ENCODE measurements around the gene CD52. TPM values are rescaled to one million over a fixed set of nuclear protein-coding genes. Genes with fewer than 3 reads are reported as not detected.

The CD52 gene
- total RNA-seq, 2 experiments from 2014 or later: 951 to 971 TPM

GRCh38 chr1:26350343-26350700 is 32.6 kb downstream of the CD52 start:
- ATAC-seq: no peak
- no peak overlapping the region for H3K4me3 Mint-ChIP-seq
- H3K27ac Mint-ChIP-seq: no peak overlapping the region
- peaks cover 2% of the 10 kb centered on the region for H3K4me1 Mint-ChIP-seq
- DNase-seq: no peak
- no peaks in the 10 kb centered on the region for H3K36me3 Mint-ChIP-seq
- H3K27me3 Mint-ChIP-seq: no peaks in the 10 kb centered on the region
- CTCF ChIA-PET: interaction anchor here (2.1 kb wide), 1 partner anchor 14 kb away, joined by 9 read pairs; no protein-coding TSS in a partner anchor
- H3K9me3 Mint-ChIP-seq (ENCODE audit: low read depth): no peaks in the 10 kb centered on the region

GRCh38 chr1:26350701-26351589 is 33.2 kb downstream of the CD52 start:
- Mint-ChIP-seq H3K4me3 (no peak overlapping the region), H3K36me3 (no peaks in the 10 kb centered on the region)

GRCh38 chr1:26351590-26352337 is 34.0 kb downstream of the CD52 start:
- Mint-ChIP-seq H3K4me3 (no peak overlapping the region), H3K27me3 (no peaks in the 10 kb centered on the region), H3K4me1 (peaks cover 7% of the 10 kb centered on the region), H3K27ac (no peak overlapping the region), H3K36me3 (no peaks in the 10 kb centered on the region), H3K9me3 (ENCODE audit: low read depth) (no peaks in the 10 kb centered on the region)
- DNase-seq (no peak), ATAC-seq (no peak)
- CTCF ChIA-PET: interaction anchor here (1.2 kb wide), 1 partner anchor 12 kb away, joined by 4 read pairs; no protein-coding TSS in a partner anchor

More at GRCh38 chr1:26350701-26351589, 33.2 kb downstream of the CD52 start:
- DNase-seq (no peak), ATAC-seq (no peak)
- Mint-ChIP-seq H3K27me3 (no peaks in the 10 kb centered on the region), H3K4me1 (peaks cover 7% of the 10 kb centered on the region), H3K9me3 (ENCODE audit: low read depth) (no peaks in the 10 kb centered on the region), H3K27ac (no peak overlapping the region)
- CTCF ChIA-PET: interaction anchor here (2.1 kb wide), 1 partner anchor 13 kb away, joined by 9 read pairs; no protein-coding TSS in a partner anchor

- no peaks in the 10 kb centered on the region for H3K27me3 Mint-ChIP-seq
- CTCF ChIA-PET: interaction anchor here (1.2 kb wide), 1 partner anchor 11 kb away, joined by 4 read pairs; no protein-coding TSS in a partner anchor
- no peak for ATAC-seq
- DNase-seq: no peak
- H3K4me1 Mint-ChIP-seq: peaks cover 7% of the 10 kb centered on the region
- H3K4me3 Mint-ChIP-seq: no peak overlapping the region
- no peaks in the 10 kb centered on the region for H3K9me3 Mint-ChIP-seq (ENCODE audit: low read depth)
- no peaks in the 10 kb centered on the region for H3K36me3 Mint-ChIP-seq
- H3K27ac Mint-ChIP-seq: no peak overlapping the region
Observed at GRCh38 chr1:26352338-26352679, 34.6 kb downstream of the CD52 start.

GRCh38 chr1:26353210-26353859 is 35.6 kb downstream of the CD52 start:
- Mint-ChIP-seq H3K4me3 (no peak overlapping the region), H3K27ac (no peak overlapping the region), H3K4me1 (peaks cover 13% of the 10 kb centered on the region), H3K36me3 (no peaks in the 10 kb centered on the region), H3K27me3 (no peaks in the 10 kb centered on the region), H3K9me3 (ENCODE audit: low read depth) (no peaks in the 10 kb centered on the region)
- DNase-seq (no peak), ATAC-seq (no peak)
- CTCF ChIA-PET: interaction anchor here (0.9 to 2.3 kb wide), 4 partner anchors 10 to 64 kb away, joined by 3 to 15 read pairs (median 4); no protein-coding TSS in a partner anchor

- Mint-ChIP-seq H3K9me3 (ENCODE audit: low read depth) (no peaks in the 10 kb centered on the region), H3K27ac (no peak within 1 kb of the TSS), H3K4me3 (no peak within 1 kb of the TSS), H3K4me1 (peaks cover 22% of the 10 kb centered on the region), H3K27me3 (no peaks in the 10 kb centered on the region), H3K36me3 (no peaks in the 10 kb centered on the region)
- no peak for ATAC-seq
- DNase-seq: no peak
- CTCF ChIA-PET: interaction anchor here (0.9 to 2.3 kb wide), 6 partner anchors 10 to 63 kb away, joined by 3 to 15 read pairs (median 4); no protein-coding TSS in a partner anchor
Observed at GRCh38 chr1:26353976-26354820, 36.4 kb downstream of the CD52 start, which contains the start of gene CRYBG2. CRYBG2 (minus strand) TSS chr1:26354130; CDS start chr1:26346657, 7,473 bp downstream.

- Mint-ChIP-seq H3K27ac (no peak overlapping the region), H3K36me3 (no peaks in the 10 kb centered on the region), H3K27me3 (no peaks in the 10 kb centered on the region), H3K4me1 (peaks cover 29% of the 10 kb centered on the region), H3K9me3 (ENCODE audit: low read depth) (no peaks in the 10 kb centered on the region), H3K4me3 (no peak overlapping the region)
- DNase-seq (no peak), ATAC-seq (no peak)
- CTCF ChIA-PET: interaction anchor here (1.3 to 2.3 kb wide), 4 partner anchors 9 to 63 kb away, joined by 3 to 15 read pairs (median 5); no protein-coding TSS in a partner anchor
Observed at GRCh38 chr1:26354972-26355371, 37.2 kb downstream of the CD52 start.

GRCh38 chr1:26356106-26356505 is 38.3 kb downstream of the CD52 start:
- Mint-ChIP-seq H3K9me3 (ENCODE audit: low read depth) (no peaks in the 10 kb centered on the region), H3K36me3 (no peaks in the 10 kb centered on the region), H3K4me1 (peaks cover 40% of the 10 kb centered on the region), H3K27me3 (peaks cover 4% of the 10 kb centered on the region), H3K27ac (no peak overlapping the region), H3K4me3 (no peak overlapping the region)
- no peak for DNase-seq
- no peak for ATAC-seq
- CTCF ChIA-PET: interaction anchor here (1.1 to 2.0 kb wide), 3 partner anchors 8 to 62 kb away, joined by 5 read pairs; no protein-coding TSS in a partner anchor

GRCh38 chr1:26357121-26357602 is 39.4 kb downstream of the CD52 start:
- no peaks in the 10 kb centered on the region for H3K36me3 Mint-ChIP-seq
- H3K27me3 Mint-ChIP-seq: peaks cover 13% of the 10 kb centered on the region
- DNase-seq (no peak), ATAC-seq (no peak)
- H3K4me1 Mint-ChIP-seq: peaks cover 44% of the 10 kb centered on the region
- H3K9me3 Mint-ChIP-seq (ENCODE audit: low read depth): no peaks in the 10 kb centered on the region
- CTCF ChIA-PET: interaction anchor here (3.0 to 8.9 kb wide), 2 partner anchors 36 to 70 kb away, joined by 18 to 114 read pairs; no protein-coding TSS in a partner anchor
- no peak overlapping the region for H3K27ac Mint-ChIP-seq
- H3K4me3 Mint-ChIP-seq: no peak overlapping the region

- DNase-seq (peak; percentile 93), ATAC-seq (peak; percentile 89)
- CTCF ChIA-PET: interaction anchor here (0.5 to 8.9 kb wide), 25 partner anchors 10 to 189 kb away, joined by 3 to 114 read pairs (median 4); partner anchors contain the start of genes CEP85, DHDDS and ZNF593
- Mint-ChIP-seq H3K27ac (peak overlapping the region; percentile 66), H3K4me3 (peak overlapping the region; percentile 48), H3K4me1 (peaks cover 51% of the 10 kb centered on the region), H3K27me3 (peaks cover 13% of the 10 kb centered on the region), H3K9me3 (ENCODE audit: low read depth) (no peaks in the 10 kb centered on the region), H3K36me3 (no peaks in the 10 kb centered on the region)
Observed at GRCh38 chr1:26358411-26359384, 40.9 kb downstream of the CD52 start.
